22Rv1 (cell line): Measurements from ENCODE around the gene ZNF366.

ENCODE experiments used
- H3K27ac ChIP-seq: fragments of 450-650 bp; 2 replicates; pipeline ENCODE4 v1.5.1; 2017
- ZFX ChIP-seq: fragments of 450-650 bp; IDR thresholded peaks from 2 replicates; pipeline ENCODE4 v1.6.1; 2017; ENCODE audit warnings: antibody characterized with exemption, borderline replicate concordance
- TF ChIP-seq, protein P1 (sequence below): fragments of 450-650 bp; IDR thresholded peaks from 2 replicates; pipeline ENCODE4 v1.5.1; 2017; ENCODE audit warnings: mild to moderate bottlenecking

Gene ZNF366

DNA sequence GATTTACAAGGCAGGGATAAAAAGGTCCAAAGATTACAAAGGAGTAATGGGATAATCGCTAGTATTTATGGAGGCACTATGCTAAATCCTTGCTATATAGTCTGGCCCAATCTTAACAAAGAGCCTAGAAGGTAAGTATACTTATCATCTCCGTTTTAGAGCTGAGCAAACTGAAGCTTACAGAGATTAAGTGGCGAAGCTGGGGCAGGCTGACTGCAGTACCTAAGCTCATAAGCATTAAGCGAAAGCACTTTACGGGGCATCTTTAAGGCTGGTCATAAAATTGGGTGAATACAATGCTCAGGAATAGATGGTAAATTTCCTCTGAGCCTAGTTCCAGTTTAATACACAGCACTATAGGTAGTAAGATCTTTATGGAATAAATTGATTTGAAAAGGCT, 30.0 kb upstream of the ZNF366 start:
- no peak for TF ChIP-seq ZFX
- TF ChIP-seq, protein P1, sequence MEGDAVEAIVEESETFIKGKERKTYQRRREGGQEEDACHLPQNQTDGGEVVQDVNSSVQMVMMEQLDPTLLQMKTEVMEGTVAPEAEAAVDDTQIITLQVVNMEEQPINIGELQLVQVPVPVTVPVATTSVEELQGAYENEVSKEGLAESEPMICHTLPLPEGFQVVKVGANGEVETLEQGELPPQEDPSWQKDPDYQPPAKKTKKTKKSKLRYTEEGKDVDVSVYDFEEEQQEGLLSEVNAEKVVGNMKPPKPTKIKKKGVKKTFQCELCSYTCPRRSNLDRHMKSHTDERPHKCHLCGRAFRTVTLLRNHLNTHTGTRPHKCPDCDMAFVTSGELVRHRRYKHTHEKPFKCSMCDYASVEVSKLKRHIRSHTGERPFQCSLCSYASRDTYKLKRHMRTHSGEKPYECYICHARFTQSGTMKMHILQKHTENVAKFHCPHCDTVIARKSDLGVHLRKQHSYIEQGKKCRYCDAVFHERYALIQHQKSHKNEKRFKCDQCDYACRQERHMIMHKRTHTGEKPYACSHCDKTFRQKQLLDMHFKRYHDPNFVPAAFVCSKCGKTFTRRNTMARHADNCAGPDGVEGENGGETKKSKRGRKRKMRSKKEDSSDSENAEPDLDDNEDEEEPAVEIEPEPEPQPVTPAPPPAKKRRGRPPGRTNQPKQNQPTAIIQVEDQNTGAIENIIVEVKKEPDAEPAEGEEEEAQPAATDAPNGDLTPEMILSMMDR, result no peak
- no peak overlapping the region for H3K27ac ChIP-seq

DNA sequence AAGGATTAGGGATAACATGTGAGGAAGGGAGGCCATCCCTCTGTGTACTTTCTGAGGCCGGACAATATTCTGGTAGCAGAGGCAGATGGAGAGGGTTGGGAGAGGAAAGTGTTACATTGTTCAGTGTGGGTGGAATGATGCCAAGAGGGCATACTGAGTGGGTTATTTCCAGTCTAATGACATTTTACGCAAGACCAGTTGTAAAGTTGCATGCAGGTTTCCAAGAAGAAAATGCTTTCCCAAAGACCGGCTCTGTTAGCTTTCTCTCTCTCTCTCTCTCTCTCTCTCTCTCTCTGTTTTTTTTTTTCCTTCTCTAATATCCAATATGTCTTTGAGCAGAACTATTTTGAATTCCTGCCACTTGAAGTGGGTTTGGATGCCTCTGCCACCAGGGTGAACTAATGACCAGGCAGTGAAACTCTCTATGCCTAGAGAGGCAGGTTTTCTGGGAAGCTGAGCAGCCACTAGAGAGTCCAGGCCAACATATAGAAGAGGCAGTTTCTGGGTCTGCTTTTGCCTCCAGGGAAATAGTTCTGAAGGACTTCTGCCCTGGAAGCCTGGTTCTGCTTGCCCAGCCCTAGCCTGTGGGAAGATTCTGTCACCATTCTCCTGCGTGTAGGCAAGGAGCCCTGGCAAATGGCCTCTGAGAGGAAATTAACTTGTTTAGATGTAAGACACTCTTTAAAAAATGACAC, 24.4 kb upstream of the ZNF366 start:
- TF ChIP-seq ZFX, result no peak
- TF ChIP-seq, protein P1, result no peak
- H3K27ac ChIP-seq, result no peak overlapping the region

DNA sequence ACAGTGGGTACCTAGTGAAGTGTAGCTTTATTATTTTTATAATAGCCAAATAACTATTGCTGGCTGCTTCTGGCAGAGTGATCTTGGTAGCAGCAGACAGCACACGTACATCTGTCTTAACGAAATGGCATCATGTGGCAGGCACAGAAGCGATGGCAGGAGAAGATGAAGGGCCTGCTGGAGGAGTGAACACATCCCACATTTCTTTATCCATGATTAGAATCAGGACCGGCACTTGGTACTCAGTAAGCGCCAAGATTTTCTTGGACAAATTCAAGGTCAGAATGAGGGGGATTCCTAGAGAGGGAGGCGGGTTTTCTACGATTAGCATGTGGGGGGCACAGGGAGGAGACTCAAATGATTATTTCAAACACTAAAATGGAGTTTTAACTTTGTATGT, 23.0 kb upstream of the ZNF366 start:
- no peak overlapping the region for H3K27ac ChIP-seq
- no peak for TF ChIP-seq ZFX
- TF ChIP-seq, protein P1, result no peak

DNA sequence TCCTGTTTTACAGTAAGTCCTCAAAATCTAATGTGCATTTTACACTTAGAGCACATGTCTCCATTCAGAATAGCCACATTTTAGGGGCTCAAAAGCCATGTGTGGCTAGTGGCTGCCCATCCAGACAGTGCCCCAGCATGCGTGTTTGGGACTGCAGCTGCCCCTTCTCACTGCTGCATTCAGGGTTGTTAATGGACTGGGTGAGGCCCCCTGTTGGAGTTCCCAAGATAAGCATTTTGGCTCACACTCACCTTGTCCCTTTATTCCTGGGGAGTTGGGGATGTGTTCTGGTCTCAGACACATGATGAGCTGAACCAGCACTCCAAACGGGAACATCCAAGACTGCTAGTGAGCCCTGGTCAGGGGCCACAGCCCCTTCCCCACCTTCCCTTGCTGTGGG, 22.2 kb upstream of the ZNF366 start:
- TF ChIP-seq, protein P1, result no peak
- no peak for TF ChIP-seq ZFX
- no peak overlapping the region for H3K27ac ChIP-seq

DNA sequence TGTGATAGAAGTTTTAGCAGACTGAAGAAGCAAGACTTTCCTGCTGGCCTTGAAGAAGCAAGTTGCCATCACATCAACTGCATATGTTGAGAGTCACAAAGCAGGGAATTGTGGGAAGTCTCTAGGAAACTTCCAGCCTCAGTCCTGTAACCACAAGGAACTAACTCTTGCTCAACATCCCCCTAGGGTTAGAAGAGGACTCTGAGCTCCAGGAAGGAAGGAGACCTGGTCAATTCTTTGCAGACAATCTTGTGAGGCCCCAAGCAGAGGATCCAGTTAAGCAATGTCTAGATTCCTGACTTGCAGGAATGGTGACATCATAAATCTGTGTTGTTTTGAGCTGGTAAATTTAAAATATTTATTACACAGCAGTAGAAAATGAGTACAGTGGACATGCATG, 18.6 kb upstream of the ZNF366 start:
- no peak overlapping the region for H3K27ac ChIP-seq
- TF ChIP-seq ZFX, result no peak
- TF ChIP-seq, protein P1, result no peak

DNA sequence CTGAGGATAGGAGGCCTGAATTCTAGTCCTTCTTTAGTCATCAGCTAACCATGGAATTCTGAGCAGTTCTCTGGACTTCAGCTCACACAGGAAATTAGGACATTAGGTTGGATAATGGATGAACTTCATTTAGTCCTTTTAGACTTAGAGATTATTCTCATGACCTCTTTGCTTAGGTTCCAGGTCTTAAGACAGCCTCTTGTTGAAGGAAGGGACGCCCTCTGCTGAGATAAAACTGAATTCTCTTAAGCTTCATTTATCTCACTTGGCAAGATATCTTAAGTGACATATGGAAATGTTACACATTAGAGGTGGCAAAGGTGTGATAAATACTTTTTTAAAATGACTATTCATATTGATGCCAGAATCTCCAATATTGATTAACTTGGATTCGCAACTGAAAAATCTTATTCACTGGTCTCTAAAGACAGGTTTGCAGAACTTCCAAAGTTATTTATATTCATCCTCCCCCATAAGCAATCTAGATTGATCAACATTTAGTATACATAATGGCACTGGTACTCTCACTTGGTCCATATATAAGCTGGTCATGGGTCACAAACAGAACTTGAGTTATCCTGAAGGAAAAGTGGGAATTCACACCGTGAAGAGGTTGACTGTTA, 16.9 kb upstream of the ZNF366 start:
- no peak for TF ChIP-seq ZFX
- TF ChIP-seq, protein P1, result peak; percentile 73
- no peak overlapping the region for H3K27ac ChIP-seq

DNA sequence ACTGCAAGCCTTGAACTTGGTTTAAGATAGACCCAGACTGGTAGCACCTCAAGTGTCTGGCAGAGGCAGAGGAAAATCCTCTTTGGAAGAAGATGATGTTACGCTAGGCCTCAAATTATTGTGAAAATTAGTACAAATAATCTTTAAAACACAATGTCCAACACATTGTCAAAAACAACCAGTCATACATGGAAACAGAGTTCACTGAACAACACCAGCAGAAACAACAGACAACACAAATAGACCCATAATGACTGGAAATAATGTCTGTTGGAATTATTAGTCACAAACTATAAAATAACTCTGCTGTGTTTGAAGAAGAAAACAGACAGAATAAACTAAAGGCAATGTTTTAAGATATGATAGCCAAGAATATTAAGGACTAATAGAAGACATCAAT, 15.4 kb upstream of the ZNF366 start:
- no peak for TF ChIP-seq ZFX
- TF ChIP-seq, protein P1, result no peak
- no peak overlapping the region for H3K27ac ChIP-seq
